Stomach (tissue), 9 donors: Measurements from ENCODE around the gene PRDM16. TPM values are rescaled to one million over a fixed set of nuclear protein-coding genes. Genes with fewer than 3 reads are reported as not detected.
A peak's percentile ranks its signal among the peaks of the same experiment; 100 is the strongest.

Experiments
- DNase-seq, 2 donors: peaks; one replicate each; pipeline versions ENCODE4 v3.0.0 to v3.0.0-alpha.2; 2013 to 2019
- H3K27ac ChIP-seq, 5 donors: fragments of 200-600 bp in 4 of 5; sonication (generic) in 4 of 5; one replicate each; pipeline ENCODE4 v1.5.1; 2013 to 2019; ENCODE audit warnings: mild to moderate bottlenecking in 1 of 5, moderate library complexity in 1 of 5
- H3K27me3 ChIP-seq, 3 donors: fragments of 200-600 bp; sonication (generic); one replicate each; pipeline ENCODE4 v1.5.1; 2017 to 2019; ENCODE audit warnings: mixed run types in 1 of 3
- H3K36me3 ChIP-seq, 4 donors: fragments of 200-600 bp; sonication (generic); 1 replicate in 3 of 4; 2 replicates in 1 of 4; pipeline ENCODE4 v1.5.1; 2016 to 2019
- H3K4me1 ChIP-seq, 4 donors: fragments of 200-600 bp; sonication (generic); one replicate each; pipeline ENCODE4 v1.5.1; 2016 to 2019
- H3K4me3 ChIP-seq, 4 donors: fragments of 200-600 bp; sonication (generic) in 3 of 4; one replicate each; pipeline ENCODE4 v1.5.1; 2016 to 2019; ENCODE audit warnings: mild to moderate bottlenecking in 1 of 4
- H3K9me3 ChIP-seq, 4 donors: fragments of 200-600 bp; sonication (generic); one replicate each; pipeline ENCODE4 v1.5.1; 2016 to 2019
- CTCF ChIP-seq, 7 experiments: fragments of 450-650 bp in 4 of 7; fragments of 200-600 bp in 3 of 7; sonication (generic) in 3 of 7; IDR thresholded peaks; one replicate each; pipeline ENCODE4 v1.5.1; 2016 to 2019; ENCODE audit warnings: antibody characterized with exemption in 7 of 7, control low read depth in 2 of 7, mild to moderate bottlenecking in 1 of 7
- EP300 ChIP-seq: sonication (generic); formaldehyde crosslinking; IDR thresholded peaks from one replicate; pipeline ENCODE4 v1.6.1; 2017; ENCODE audit warnings: antibody characterized with exemption
- POLR2A ChIP-seq, 4 donors: fragments of 450-650 bp; IDR thresholded peaks; one replicate each; pipeline ENCODE4 v1.6.1; 2016; ENCODE audit warnings: antibody characterized with exemption in 4 of 4, control low read depth in 2 of 4, mild to moderate bottlenecking in 1 of 4, moderate library complexity in 1 of 4
- POLR2AphosphoS5 ChIP-seq, 3 donors: sonication (generic); formaldehyde crosslinking; IDR thresholded peaks; one replicate each; pipeline ENCODE4 v1.6.1; 2016; ENCODE audit warnings: antibody characterized with exemption in 3 of 3
- WGBS, 5 donors: extraction: QIAGEN DNeasy Blood & Tissue Kit in 3 of 5; methylation state at CpG; one replicate each; pipeline versions ENCODE4 v1.1.5 to v1.1.7; 2013 to 2018; 5-methylcytosine and 5-hydroxymethylcytosine counted together
- intact Hi-C: fragments of 100-400 bp; cut with DNase I; formaldehyde crosslinking; loops from one replicate; pipeline ENCODE4 v1.15.1; 2023; ENCODE audit warnings: low total_unique reads
- polyA plus RNA-seq, 3 donors: library from polyadenylated mRNA; stranded (reverse); fragments of 200-250 nt; gene quantifications; one replicate each; pipeline ENCODE4 v1.2.3, GENCODE V29; 2013
- total RNA-seq, 5 donors: library from RNA; depleted of rRNA; stranded (reverse); fragments of >200 nt; gene quantifications; one replicate each; pipeline versions ENCODE4 v1.1.0 to v1.2.3, GENCODE V29; 2014 to 2016
- donor health status: healthy with polysubstance abuse.
- donor health status: Bipolar disorder and iron deficiency.
- donor health status: healthy.

Gene PRDM16
- total and polyA plus RNA-seq, 8 donors, result 0.29 to 222 (median 15.8) TPM

DNA sequence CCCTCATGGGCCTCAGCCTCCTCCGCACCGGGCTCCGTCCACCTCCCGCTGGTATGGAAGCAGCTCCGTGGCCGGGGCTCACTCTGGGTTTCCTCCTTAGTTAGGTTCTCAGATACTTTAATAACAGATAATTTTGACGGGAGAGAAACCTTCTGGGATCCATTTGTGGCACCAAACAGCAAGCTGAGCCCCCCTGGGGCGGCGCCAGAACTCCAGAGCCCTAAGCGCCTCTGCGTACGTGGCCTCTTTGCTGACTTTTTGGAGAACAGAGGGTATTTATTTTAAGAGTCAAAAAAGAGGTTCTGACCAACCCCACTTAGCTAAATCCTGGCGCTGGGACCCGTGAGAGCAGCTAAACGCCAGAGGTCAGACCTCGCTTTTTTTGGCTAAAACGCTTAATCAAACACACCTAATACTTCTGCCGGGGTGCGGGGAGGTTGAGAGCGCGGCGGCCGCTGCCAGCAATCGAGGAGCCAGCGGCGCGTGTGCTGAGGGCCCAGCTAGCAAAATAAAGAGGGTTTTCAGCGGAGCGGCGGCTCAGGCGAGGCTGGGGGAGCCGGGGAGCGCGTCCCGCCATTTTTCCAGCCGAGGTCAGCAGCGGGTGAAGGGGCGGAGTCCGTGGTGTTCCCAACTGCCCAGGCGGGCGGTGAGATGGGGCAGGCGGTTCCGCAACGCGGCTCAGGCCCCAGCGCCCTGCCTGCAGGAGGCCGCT lies 171.7 kb downstream of the PRDM16 start:
- DNase-seq, result peak in 1 of 2 donors; percentile 55
- peaks cover 28 to 71% (median 42%) of the 10 kb centered on the region in 4 donors for H3K4me1 ChIP-seq
- peaks cover 0 to 42% (median 0%) of the 10 kb centered on the region in 3 donors for H3K27me3 ChIP-seq
- peaks cover 0 to 4% (median 0%) of the 10 kb centered on the region in 4 donors for H3K9me3 ChIP-seq
- H3K4me3 ChIP-seq, result no peak overlapping the region
- WGBS, 5 donors, result 65 to 87% (median 82%) methylated on average over 41 to 47 of the region's 47 CpGs
- intact Hi-C loops, result no loop called here
- H3K27ac ChIP-seq, result no peak overlapping the region
- no peaks in the 10 kb centered on the region for H3K36me3 ChIP-seq
- TF ChIP-seq POLR2A (IDR thresholded peaks at IDR 0.05), result no peak
- TF ChIP-seq CTCF (IDR thresholded peaks at IDR 0.05), result no peak
- no peak for TF ChIP-seq POLR2AphosphoS5 (IDR thresholded peaks at IDR 0.05)
- no peak for TF ChIP-seq EP300

DNA sequence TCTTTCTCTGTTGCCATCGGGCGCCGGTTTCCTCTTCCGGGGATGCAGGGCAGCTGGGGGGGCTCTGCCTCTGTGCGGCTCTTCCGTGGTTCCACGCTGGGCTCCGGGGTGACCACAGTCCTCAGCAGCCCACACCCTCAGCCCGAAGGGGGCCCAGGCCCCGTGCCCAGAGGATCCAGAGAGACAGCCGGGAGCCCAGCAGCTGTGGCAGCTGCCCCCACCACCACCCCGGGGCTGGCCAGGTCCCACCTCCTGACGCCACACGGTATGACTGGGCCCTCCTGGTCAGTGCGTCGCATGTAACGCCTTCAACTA lies 172.2 kb downstream of the PRDM16 start:
- intact Hi-C loops, result no loop called here
- no peak for DNase-seq
- H3K4me3 ChIP-seq, result no peak overlapping the region
- WGBS, 5 donors, result 85 to 88% (median 87%) methylated on average over 8 to 17 of the region's 17 CpGs
- no peaks in the 10 kb centered on the region for H3K36me3 ChIP-seq
- no peak overlapping the region for H3K27ac ChIP-seq
- H3K4me1 ChIP-seq, result peaks cover 31 to 77% (median 41%) of the 10 kb centered on the region in 4 donors
- TF ChIP-seq POLR2AphosphoS5 (IDR thresholded peaks at IDR 0.05) (no peak), EP300 (no peak), POLR2A (IDR thresholded peaks at IDR 0.05) (no peak), CTCF (IDR thresholded peaks at IDR 0.05) (no peak)
- H3K27me3 ChIP-seq, result peaks cover 0 to 48% (median 0%) of the 10 kb centered on the region in 3 donors
- H3K9me3 ChIP-seq, result peaks cover 0 to 4% (median 0%) of the 10 kb centered on the region in 4 donors

GRCh38 chr1:3241673-3242407 lies 172.8 kb downstream of the PRDM16 start:
- 89 to 93% (median 92%) methylated on average over 23 to 31 of the region's 31 CpGs for WGBS, 5 donors
- H3K27me3 ChIP-seq, result peaks cover 0 to 54% (median 0%) of the 10 kb centered on the region in 3 donors
- DNase-seq, result no peak
- TF ChIP-seq EP300 (no peak), POLR2A (IDR thresholded peaks at IDR 0.05) (no peak), CTCF (IDR thresholded peaks at IDR 0.05) (no peak), POLR2AphosphoS5 (IDR thresholded peaks at IDR 0.05) (no peak)
- peaks cover 0 to 4% (median 0%) of the 10 kb centered on the region in 4 donors for H3K9me3 ChIP-seq
- H3K27ac ChIP-seq, result no peak overlapping the region
- intact Hi-C loops, result no loop called here
- H3K36me3 ChIP-seq, result no peaks in the 10 kb centered on the region
- H3K4me1 ChIP-seq, result peaks cover 29 to 77% (median 38%) of the 10 kb centered on the region in 4 donors
- no peak overlapping the region for H3K4me3 ChIP-seq

DNA sequence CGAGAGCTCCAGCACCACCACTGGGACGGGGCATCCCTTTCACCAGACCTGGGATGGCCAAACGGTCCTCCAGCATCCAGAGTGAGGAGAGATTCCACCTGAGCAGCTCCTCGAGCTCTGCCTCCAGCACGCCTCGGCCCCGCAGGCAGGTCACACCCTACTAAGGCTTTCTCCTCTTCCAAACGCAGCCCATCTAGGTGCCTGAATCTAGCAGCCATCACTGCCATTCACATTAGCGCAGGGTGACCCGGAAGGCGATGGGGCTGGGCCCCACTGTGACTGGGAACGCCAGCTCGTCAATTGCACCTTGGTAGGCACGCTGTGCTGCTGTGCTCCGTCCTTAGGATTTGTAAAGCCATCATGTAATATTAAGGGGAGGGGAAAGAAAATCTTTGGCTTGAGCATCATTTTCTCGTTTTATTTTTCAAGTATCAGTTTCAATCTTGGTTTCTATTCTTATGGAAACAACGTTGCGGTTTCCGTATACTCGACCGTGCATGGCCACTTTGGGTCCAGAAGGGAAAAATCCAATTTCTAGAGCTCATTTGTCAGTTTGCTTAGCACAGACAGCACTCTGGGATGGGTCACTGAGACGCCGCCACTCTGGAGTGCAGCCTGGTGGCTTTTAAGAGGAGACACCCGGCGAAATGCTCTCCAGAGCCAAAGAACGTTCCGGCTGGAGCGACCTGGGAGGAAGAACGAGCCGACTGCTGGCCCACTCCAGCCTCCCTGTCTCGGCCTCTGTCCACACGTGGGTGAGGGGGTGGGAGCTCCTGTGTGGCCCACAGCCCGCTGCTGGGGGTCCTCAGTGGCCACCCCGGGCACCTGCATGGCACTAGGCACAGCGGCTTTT lies 173.6 kb downstream of the PRDM16 start:
- H3K36me3 ChIP-seq, result no peaks in the 10 kb centered on the region
- H3K27me3 ChIP-seq, result peaks cover 0 to 62% (median 3%) of the 10 kb centered on the region in 3 donors
- TF ChIP-seq POLR2AphosphoS5 (IDR thresholded peaks at IDR 0.05) (no peak), POLR2A (IDR thresholded peaks at IDR 0.05) (no peak), CTCF (IDR thresholded peaks at IDR 0.05) (no peak), EP300 (no peak)
- no peak for DNase-seq
- no peak overlapping the region for H3K27ac ChIP-seq
- peaks cover 24 to 74% (median 36%) of the 10 kb centered on the region in 4 donors for H3K4me1 ChIP-seq
- no peak overlapping the region for H3K4me3 ChIP-seq
- peaks cover 0 to 4% (median 0%) of the 10 kb centered on the region in 4 donors for H3K9me3 ChIP-seq
- intact Hi-C loops, result no loop called here
- 89 to 92% (median 90%) methylated on average over 34 to 35 of the region's 35 CpGs for WGBS, 5 donors
